GM12878 (cell line): ENCODE measurements around the gene PLEKHG2. TPM values are rescaled to one million over a fixed set of nuclear protein-coding genes. Genes with fewer than 3 reads are reported as not detected.
A peak's percentile ranks its signal among the peaks of the same experiment; 100 is the strongest.

Source experiments
- BMI1 ChIP-seq: fragments of 450-650 bp; IDR thresholded peaks from 2 replicates; pipeline ENCODE4 v1.6.1; 2016; ENCODE audit warnings: mild to moderate bottlenecking, moderate library complexity, borderline replicate concordance
- BRCA1 ChIP-seq: IDR thresholded peaks from 2 replicates; pipeline ENCODE4 v1.6.1; 2011; ENCODE audit warnings: low read depth, low read length, improper control_type of control experiment
- CREB1 ChIP-seq: IDR thresholded peaks from 2 replicates; pipeline ENCODE4 v1.6.1; 2012; ENCODE audit warnings: low read depth, mild to moderate bottlenecking, inconsistent platforms
- CTCF ChIP-seq, 3 experiments: IDR thresholded peaks in 2 of 3; conservative IDR thresholded peaks in 1 of 3; 2 replicates each; pipeline ENCODE4 v1.5.1; 2011; ENCODE audit warnings: low read depth in 3 of 3, low read length in 3 of 3, mild to moderate bottlenecking in 3 of 3, control low read depth in 2 of 3, moderate library complexity in 2 of 3, inconsistent platforms in 1 of 3, mixed read lengths in 1 of 3; ENCODE audit not compliant: control insufficient read depth in 2 of 3, insufficient read depth in 1 of 3; ENCODE audit errors: extremely low read depth in 1 of 3
- EED ChIP-seq: sonication (generic); IDR thresholded peaks from 2 replicates; pipeline ENCODE4 v1.6.1; 2016; ENCODE audit warnings: antibody characterized with exemption, low read depth
- HCFC1 ChIP-seq: fragments of 150-350 bp; IDR thresholded peaks from 2 replicates; pipeline ENCODE4 v1.6.1; 2014; ENCODE audit warnings: low read length
- HSF1 ChIP-seq: fragments of 150-350 bp; IDR thresholded peaks from 2 replicates; pipeline ENCODE4 v1.6.1; 2014; ENCODE audit warnings: mild to moderate bottlenecking, low read depth, low read length
- IKZF2 ChIP-seq, 2 experiments: fragments of 450-650 bp; IDR thresholded peaks; 2 replicates each; pipeline ENCODE4 v1.6.1; 2017; ENCODE audit warnings: mild to moderate bottlenecking in 2 of 2, moderate library complexity in 2 of 2
- KLF5 ChIP-seq: fragments of 450-650 bp; IDR thresholded peaks from 2 replicates; pipeline ENCODE4 v1.6.1; 2014; ENCODE audit warnings: mild to moderate bottlenecking; ENCODE audit not compliant: partially characterized antibody
- MEF2A ChIP-seq: IDR thresholded peaks from 2 replicates; pipeline ENCODE4 v1.6.1; 2011; ENCODE audit warnings: low read depth, mild to moderate bottlenecking, low read length, moderate library complexity; ENCODE audit not compliant: insufficient read depth
- NKRF ChIP-seq: fragments of 450-650 bp; conservative IDR thresholded peaks from 2 replicates; pipeline ENCODE4 v1.6.1; 2017; ENCODE audit warnings: mild to moderate bottlenecking, moderate library complexity
- SKIL ChIP-seq: fragments of 450-650 bp; IDR thresholded peaks from 2 replicates; pipeline ENCODE4 v1.6.1; 2017; ENCODE audit warnings: mild to moderate bottlenecking, low read depth, inconsistent platforms; ENCODE audit not compliant: poor library complexity, severe bottlenecking
- TBL1XR1 ChIP-seq: IDR thresholded peaks from 2 replicates; pipeline ENCODE4 v1.6.1; 2012; ENCODE audit warnings: low read depth, low read length, improper control_type of control experiment
- ZBTB11 ChIP-seq: fragments of 450-650 bp; formaldehyde crosslinking; IDR thresholded peaks from 2 replicates; pipeline ENCODE4 v1.5.0; 2022; ENCODE audit warnings: mild to moderate bottlenecking, missing genetic modification characterization
- ZZZ3 ChIP-seq: IDR thresholded peaks from 2 replicates; pipeline ENCODE4 v1.6.1; 2011; ENCODE audit warnings: low read depth; ENCODE audit not compliant: control insufficient read depth, insufficient read length
- polyA plus RNA-seq, 11 experiments: library from polyadenylated mRNA; depleted of rRNA in 4 of 11; unstranded in 6 of 11; stranded (reverse) in 5 of 11; fragments of >200 nt; fragmentation: Nextera tagmentation in 4 of 11; fragmentation: Illumina TruSeq in 1 of 11; extraction: Ambion mirVana in 4 of 11; extraction: Trizol in 1 of 11; gene quantifications; 1 replicate in 1 of 11; 2 replicates in 10 of 11; pipeline versions ENCODE4 v1.2.1 to v1.2.3, GENCODE V29; 2011 to 2016; ENCODE audit warnings: inconsistent platforms in 2 of 11, missing spikeins in 2 of 11, low read depth in 1 of 11
- total RNA-seq, 4 experiments: library from RNA; depleted of rRNA in 3 of 4; stranded (reverse); fragments of >200 nt in 3 of 4; fragmentation: Illumina TruSeq in 1 of 4; extraction: Trizol in 1 of 4; gene quantifications; 2 replicates each; pipeline versions ENCODE4 v1.2.1 to v1.2.3, GENCODE V29; 2013 to 2021

PLEKHG2 gene
- total and polyA plus RNA-seq, 10 of the 15 experiments (the other 5 are each of a cell fraction or from before 2014, with no cell fraction given) = 3.0 to 62.5 (median 17.2) TPM

GRCh38 chr19:39390751-39391437 is 21.6 kb upstream of the PLEKHG2 start, which contains the start of the genes MED29 and PAF1 (continued):
- peak; percentile 47; the same call in 1 of the 2 replicates for TF ChIP-seq BMI1
- TF ChIP-seq ZZZ3 = no peak
- TF ChIP-seq KLF5 = peak; percentile 85
- TF ChIP-seq IKZF2 (IDR thresholded peaks at IDR 0.05) = no peak; a peak in 1 of 4 replicates
- TF ChIP-seq MEF2A = no peak
- TF ChIP-seq NKRF = peak; percentile 92
- no peak for TF ChIP-seq EED
- peak; percentile 58 for TF ChIP-seq SKIL
- TF ChIP-seq HCFC1 = peak; percentile 86
- TF ChIP-seq TBL1XR1 = no peak
- TF ChIP-seq CREB1 = peak; percentile 95
- TF ChIP-seq CTCF (IDR thresholded peaks at IDR 0.05 in 2 of 3, conservative IDR thresholded peaks at IDR 0.05 in 1 of 3; ENCODE audit: control insufficient read depth in 2 of 3, extremely low read depth in 1 of 3, insufficient read depth in 1 of 3, low read depth in 3 of 3, low read length in 3 of 3) = 0 out of 6 replicates have a peak, but pooled peaks of 1 of the 3 experiments have one; percentile 10
- TF ChIP-seq BRCA1 = no peak
- TF ChIP-seq HSF1 = no peak
- TF ChIP-seq ZBTB11 (CRISPR knock-in tag) = no peak
